Measurements from ENCODE around the gene AR. TPM values are rescaled to one million over a fixed set of nuclear protein-coding genes. Genes with fewer than 3 reads are reported as not detected.

The AR gene
- total and polyA plus RNA-seq, 10 of the 15 experiments (the other 5 are each of a cell fraction or from before 2014, with no cell fraction given) = 0.07 to 0.09 (median 0.08) TPM; not detected in 7

DNA sequence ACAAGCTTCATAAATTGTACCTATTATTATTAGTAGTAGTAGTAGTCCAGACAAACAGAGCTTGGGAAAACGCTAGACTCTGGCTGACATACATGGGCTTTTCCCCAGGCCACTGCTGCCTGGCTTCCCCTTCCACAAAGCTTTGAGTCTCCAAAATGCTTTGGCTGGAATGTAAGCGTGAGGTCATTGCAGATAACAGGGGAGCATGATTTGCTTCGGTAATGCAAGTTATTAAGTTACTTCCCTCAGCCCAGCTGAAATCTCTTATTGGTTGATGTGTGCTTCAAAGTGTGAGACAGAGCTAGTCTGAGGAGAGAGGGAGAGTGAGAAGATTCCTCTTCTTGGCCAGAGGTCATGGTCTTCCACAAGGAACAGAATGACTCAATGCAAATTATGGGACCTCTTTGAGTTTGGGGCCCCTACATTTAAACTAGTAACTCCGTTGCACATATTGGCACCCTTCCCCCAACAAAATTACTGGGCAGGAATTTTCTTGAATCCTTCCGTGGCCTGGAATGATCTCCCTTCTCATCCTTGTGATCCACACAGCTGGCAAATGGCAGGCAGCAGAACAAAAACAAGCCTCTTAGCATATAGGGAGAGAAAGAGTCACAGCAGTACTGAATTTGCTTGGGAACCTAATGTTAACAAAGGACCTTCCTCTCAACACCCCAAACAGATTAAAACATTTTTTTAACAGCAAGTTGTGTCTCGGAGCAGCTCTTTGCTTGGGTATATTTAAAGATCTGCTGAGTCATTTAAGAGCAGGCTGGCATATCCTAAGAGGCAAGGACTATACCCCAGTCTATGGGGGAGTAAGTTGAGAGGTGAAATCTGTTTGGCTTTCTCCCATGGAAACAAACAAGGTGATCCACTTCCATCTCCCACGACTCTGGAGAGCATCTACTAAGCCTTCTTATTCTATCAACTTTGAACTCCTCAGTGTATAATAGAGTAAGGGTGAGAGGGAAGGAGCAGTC, 19.9 kb downstream of the AR start:
- Histone ChIP-seq H3K4me3 (no peak overlapping the region), H3K27ac (ENCODE audit: control insufficient read depth, insufficient read depth) (no peak overlapping the region), H3K27me3 (replicated peaks in 1 of 2; ENCODE audit: control insufficient read depth in 2 of 2, insufficient read depth in 2 of 2, low read length in 1 of 2) (no peaks in the 10 kb centered on the region), H3K9ac (ENCODE audit: control insufficient read depth, insufficient read depth, low read length) (no peak overlapping the region), H3K9me3 (replicated peaks; ENCODE audit: control insufficient read depth, insufficient read depth, low read length) (no peaks in the 10 kb centered on the region), H3K79me2 (ENCODE audit: control insufficient read depth, insufficient read depth, low read length) (no peaks in the 10 kb centered on the region), H4K20me1 (ENCODE audit: control insufficient read depth, insufficient read depth) (no peaks in the 10 kb centered on the region), H3K36me3 (ENCODE audit: control insufficient read depth in 2 of 2, insufficient read depth in 2 of 2, low read length in 1 of 2) (no peaks in the 10 kb centered on the region), H3K4me1 (ENCODE audit: control insufficient read depth, insufficient read depth, low read length) (no peaks in the 10 kb centered on the region), H3K4me2 (ENCODE audit: control insufficient read depth, insufficient read depth) (no peak overlapping the region), H2AFZ (ENCODE audit: control insufficient read depth, low read depth, low read length) (no peak overlapping the region)
- ATAC-seq (no peak), DNase-seq (ENCODE audit: low read depth, low spot score) (no peak), FAIRE-seq (no peak)
- TF ChIP-seq PML (IDR thresholded peaks at IDR 0.05; ENCODE audit: low read length) = no peak
- no peak for TF ChIP-seq RBBP5 (conservative IDR thresholded peaks at IDR 0.05)
- TF ChIP-seq SPI1 (IDR thresholded peaks at IDR 0.05; ENCODE audit: borderline replicate concordance, insufficient read depth, low read depth, low read length) = no peak
- TF ChIP-seq DPF2 (IDR thresholded peaks at IDR 0.05) = no peak
- no peak for TF ChIP-seq YY1 (IDR thresholded peaks at IDR 0.05; ENCODE audit: low read depth, low read length)
- TF ChIP-seq CBFB (IDR thresholded peaks at IDR 0.05; ENCODE audit: low read depth) = no peak
- no peak for TF ChIP-seq MYB (IDR thresholded peaks at IDR 0.05; ENCODE audit: borderline replicate concordance, low read depth, low read length)
- TF ChIP-seq BMI1 (IDR thresholded peaks at IDR 0.05; ENCODE audit: borderline replicate concordance) = no peak
- TF ChIP-seq RB1 (IDR thresholded peaks at IDR 0.05; ENCODE audit: borderline replicate concordance) = no peak
- no peak for TF ChIP-seq SKIL (IDR thresholded peaks at IDR 0.05; ENCODE audit: low read depth, poor library complexity, severe bottlenecking)
- TF ChIP-seq RELA (IDR thresholded peaks at IDR 0.05; ENCODE audit: borderline replicate concordance, partially characterized antibody) = no peak
- no peak for TF ChIP-seq HDAC6 (IDR thresholded peaks at IDR 0.05; ENCODE audit: unreplicated experiment)
- no peak for TF ChIP-seq RELB (IDR thresholded peaks at IDR 0.05; ENCODE audit: low read depth)
- no peak for TF ChIP-seq BCL11A (IDR thresholded peaks at IDR 0.05; ENCODE audit: low read depth, low read length)
- intact Hi-C loops (cut with micrococcal nuclease; ENCODE audit: unreplicated experiment) = no loop called here
- in situ Hi-C loops (cut with MboI) = no loop called here
- no TSS peak for BruUV-seq (replicated peaks)
- RAD21 ChIA-PET (ENCODE audit: unreplicated experiment) = no interaction called here
- 0% methylated on average over 7 of the region's 7 CpGs for WGBS (ENCODE audit: insufficient coverage, insufficient replicate concordance, low lambda C conversion rate, missing lambda C conversion rate)
- CTCF ChIA-PET = interaction anchor here (1.0 kb wide), 1 partner anchor 11 kb away, joined by 3 read pairs; no protein-coding TSS in a partner anchor
- SMC1A ChIA-PET (ENCODE audit: uncharacterized antibody, unreplicated experiment) = no interaction called here
- POLR2A ChIA-PET = no interaction called here

Data from GM12878 (cell line).